GM18858 (cell line): ENCODE results near the gene AP5Z1.

Source experiments
- ATAC-seq: cut with Tn5 transposase; IDR thresholded peaks from one replicate; pipeline ENCODE4 v1.9.1; 2021; ENCODE audit not compliant: unreplicated experiment

The AP5Z1 gene

DNA sequence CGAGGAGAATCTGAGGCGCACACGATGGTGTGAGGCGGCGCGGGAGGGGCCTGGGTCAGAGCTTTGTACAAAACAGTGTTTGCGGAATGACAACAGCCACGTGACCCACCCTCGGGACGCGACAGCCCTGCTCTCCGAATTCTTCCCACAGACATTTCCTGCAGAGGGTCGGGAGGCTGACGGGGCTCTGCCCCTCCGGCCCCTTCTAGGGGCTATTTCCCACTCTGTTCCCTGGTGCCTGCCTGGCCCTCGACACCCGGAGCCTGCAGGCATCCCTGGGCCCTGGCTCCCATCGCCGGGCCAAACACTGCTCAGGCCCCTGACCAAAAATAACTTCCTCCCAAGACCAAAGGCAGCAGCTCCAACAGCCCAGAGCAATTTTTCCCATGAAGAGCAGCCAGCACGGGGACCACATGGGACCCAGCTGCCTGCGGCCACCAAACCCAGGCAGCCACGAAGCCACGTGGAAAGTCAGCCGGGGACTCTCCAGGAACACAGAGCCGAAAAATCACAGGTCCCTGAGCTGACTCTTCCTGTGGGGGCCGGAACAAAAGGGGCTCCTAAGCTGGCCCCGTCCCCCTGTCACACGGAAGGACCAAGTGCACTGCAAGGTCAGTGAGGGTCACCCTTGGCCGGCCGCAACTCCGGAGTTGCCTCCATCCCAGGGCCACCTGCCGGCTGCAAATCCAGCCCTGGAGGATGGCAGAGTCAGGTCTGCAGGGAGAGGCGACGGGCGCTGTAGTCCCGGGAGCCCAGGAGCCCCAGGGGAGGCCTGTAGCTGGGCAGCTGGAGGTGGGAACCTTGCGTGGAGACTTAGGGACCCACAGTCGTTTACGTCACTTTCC, 44.4 kb downstream of the AP5Z1 start:
- ATAC-seq: no peak

DNA sequence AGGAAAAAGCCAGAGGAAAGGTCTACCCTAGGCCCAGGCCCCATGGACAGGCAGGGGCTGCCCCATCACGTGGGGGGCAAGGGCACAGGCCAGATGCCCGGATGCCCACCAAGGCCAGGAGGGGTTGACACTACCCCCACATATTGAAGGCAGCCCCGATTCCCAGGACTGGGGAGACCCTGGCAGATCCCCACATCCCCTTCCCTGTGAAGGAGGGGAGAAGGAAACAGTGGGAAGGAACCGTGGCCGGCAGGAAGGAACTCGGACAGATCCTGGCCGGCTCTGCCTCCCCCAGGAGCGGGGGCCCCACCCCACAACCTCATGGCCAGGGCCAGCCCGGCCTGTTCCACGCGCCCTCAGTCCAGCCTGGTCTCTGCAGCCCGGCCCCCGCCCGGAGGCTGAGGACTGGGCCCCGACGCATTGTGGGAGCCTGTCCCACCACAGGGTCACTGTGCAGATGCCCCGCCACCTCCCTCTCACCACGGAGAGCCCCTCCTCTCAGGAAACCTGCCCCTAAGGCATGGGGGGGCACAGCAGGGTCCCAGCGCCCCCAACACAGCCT, 45.1 kb downstream of the AP5Z1 start:
- no peak for ATAC-seq

DNA sequence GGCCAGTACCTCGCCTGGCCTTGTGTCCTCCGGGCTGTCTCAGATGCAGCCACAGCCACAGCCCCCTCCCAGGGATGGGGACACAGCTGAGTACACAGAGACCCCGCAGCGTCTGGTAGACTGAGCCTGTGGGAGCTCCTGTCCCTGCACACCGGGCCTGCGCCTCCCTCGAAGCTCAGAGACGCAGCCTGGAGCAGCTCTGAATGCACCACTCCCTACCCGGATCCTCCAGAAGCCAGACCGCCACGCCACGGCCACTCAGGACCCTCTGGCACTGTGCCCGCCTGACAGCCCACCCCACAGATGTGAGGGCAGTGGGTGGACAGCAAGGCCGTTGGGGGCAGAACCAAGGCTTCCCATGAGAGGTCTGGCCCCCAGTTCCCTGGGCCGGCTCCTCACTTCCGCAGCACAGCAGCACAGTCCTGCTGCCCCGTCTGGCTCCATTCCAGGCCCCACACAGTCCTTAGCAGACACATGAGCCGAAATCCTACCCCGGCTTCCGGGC, 45.6 kb downstream of the AP5Z1 start:
- no peak for ATAC-seq

DNA sequence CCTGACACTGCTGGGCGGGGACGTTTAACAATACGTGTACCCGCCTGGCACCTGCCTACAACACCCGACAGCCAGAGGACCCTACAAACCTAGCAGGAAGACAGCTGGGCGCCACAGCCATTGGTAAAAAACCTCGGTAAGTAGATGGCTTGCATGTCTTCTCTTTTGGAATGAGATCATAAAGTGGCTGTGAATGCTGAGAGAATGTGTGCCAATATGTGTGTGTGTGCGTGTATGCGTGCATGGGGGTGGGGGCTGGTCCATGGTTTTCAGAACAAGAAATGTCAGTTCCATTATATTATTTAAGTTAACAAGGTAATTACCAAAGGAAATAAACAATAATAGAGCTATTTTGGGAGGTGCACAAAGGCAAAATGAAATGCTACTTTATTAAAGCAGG, 47.3 kb downstream of the AP5Z1 start:
- no peak for ATAC-seq

DNA sequence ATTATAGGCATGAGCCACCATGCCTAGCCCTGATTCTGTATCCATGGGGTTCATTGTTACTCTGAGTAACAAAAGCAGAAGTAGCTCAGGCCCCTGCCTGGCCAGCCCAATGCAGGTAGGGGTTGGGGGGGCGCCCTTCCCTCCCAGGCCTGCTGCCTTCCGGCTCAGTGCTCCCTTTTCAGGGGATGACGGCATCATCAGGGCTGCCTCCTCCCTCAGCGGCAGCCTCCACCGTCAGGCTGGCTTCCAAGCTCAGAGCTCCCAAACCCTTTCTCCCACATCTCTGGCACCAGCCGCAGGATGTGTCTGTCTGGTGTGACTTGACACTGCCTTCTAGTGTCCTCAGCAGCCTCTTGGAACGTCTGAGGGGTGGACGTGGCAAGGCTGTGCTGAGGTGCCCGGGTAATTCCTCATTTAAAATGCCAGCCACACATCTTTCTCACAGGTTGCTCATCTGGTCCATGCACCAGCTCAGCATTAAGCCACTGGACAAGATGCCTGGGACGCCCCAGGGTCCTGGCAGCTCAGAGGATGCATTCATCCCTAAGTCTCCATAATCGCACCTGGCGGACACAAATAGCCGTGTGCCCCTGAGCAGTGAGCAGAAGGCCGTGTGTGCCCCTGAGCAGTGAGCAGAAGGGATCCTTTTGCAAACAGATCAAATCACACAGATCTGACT, 48.2 kb downstream of the AP5Z1 start:
- ATAC-seq: no peak

DNA sequence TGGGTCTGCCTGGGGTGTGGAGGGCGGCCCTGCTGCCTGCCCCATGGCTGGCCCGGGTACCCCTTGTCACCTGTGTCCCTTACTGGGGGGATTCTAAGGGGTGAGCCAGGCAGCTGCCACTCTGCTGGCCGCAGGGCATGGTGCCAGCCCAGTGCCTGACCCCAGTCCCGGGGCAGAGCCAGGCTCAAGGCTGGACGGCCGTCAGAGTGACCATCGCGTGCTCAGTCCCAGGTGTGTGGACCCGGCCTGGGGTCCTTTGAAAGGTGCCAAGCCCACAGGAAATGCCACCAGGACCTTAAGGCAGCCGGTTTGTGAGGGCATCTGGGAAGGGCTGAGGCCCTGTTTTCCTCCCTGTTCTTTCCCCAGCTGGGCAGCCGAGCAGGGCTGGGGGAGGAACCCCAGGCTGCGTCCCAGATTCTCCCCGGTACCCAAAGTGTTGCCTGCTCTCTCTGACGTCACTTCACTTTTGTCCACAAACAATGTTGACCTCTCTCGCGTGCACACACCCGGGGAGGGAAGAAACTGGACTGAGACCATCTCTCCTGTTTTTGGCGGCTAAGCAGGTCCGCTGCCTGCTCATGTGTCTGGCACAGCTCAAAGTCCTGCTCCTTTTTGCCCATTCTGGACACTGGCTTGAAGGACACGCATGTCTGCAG, 48.8 kb downstream of the AP5Z1 start:
- no peak for ATAC-seq

DNA sequence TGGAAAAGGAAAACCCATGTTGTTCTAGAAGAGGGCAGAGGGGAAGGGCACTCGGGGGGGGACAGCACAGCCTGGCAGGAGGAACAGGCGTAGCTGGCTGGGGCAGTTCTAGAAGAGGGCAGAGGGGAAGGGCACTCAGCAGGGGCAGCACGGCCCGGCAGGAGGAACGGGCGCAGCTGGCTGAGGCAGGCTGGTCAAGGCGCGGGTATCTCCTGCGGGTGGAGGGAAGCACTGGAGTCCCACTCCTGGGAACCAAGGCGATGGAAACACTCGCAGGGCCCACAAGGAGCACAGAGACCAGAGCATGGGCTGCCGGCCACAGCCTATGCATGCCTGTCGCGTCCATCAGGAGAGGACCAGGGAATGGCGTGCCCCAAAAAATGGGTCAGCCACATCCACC, 49.7 kb downstream of the AP5Z1 start:
- no peak for ATAC-seq

DNA sequence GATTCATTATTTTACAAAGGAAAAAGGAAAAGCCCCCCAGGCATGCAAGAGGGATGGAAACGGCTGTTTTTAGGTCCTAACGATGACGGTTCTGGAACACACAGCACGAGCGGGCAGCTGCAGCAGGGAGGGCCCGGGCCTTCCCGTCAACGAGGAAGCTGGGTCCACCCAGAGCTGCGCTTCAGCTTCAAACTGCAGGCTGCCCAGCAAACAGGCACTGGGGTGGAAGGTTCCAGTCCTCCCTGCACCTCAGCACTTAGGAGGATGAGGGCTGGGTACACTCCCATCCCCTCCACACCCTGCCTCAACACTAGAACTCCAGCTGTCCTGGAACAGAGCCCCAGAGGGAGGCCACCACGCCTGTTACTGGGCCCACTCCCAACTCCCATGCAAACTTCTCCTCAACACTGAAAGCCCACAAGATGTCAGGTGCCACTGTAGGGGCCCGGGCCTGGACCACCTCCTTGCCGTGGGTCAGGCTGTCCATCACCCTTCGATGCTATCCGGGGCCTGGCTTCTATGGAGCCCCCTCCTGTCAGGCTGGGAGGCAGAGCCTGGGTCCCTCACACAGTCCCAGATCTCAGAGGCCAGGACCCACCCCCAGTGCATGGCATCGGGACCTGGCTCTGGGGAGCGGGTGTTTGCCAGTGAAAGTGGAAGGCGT, 53.4 kb downstream of the AP5Z1 start:
- no peak for ATAC-seq

DNA sequence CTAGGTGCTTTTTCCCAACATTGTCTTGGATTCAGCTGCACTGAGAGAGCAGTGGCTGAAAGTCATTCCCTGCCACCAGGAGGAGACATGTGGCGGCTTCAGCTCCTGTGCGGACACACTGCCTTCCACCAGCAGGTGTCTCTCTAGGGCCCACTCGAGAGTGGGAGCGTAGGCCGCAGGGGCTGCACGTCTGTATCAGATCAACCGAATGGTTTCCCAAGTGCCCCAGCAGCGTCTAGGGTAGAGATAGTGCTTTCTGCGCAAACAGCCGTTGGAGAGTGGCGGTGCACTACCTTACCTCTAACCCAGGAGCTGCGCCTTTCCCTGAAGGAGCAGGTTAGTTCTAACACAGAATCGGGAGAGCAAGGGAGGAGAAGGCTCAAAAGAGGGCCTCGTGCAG, 54.8 kb downstream of the AP5Z1 start:
- no peak for ATAC-seq

DNA sequence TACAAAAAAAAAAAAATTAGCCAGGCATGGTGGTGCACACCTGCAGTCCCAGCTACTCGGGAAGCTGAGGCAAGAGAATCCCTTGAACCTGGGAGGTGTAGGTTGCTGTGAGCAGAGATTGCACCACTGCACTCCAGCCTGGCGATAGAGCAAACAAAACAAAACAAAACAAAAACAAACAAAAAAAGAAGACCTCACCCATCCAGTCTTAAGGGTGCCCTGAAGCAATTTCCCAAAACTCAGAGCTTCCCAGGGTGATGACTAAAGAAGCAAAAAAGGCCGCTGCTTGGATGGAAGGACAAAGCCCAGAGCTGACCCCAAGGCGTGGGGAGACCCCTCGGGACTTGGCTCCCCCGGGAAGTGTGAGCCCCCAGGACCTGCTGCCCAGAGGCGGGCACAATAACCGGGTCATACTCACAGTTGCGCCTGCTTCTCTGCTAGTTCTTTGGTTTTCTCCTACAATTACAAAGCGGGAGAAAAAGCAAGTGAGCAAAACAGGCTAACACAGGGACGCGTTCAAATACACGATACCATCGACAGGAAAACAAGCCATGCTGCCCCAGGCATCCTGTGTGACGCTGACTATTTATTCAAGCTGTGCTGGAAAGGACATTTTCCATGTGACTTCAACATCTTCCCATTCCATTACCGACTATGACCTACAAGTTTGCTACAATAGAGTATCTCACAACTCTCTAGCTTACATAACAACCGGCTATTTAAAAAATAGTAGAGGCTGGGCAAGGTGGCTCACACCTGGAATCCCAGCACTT, 56.5 kb downstream of the AP5Z1 start:
- ATAC-seq: no peak

DNA sequence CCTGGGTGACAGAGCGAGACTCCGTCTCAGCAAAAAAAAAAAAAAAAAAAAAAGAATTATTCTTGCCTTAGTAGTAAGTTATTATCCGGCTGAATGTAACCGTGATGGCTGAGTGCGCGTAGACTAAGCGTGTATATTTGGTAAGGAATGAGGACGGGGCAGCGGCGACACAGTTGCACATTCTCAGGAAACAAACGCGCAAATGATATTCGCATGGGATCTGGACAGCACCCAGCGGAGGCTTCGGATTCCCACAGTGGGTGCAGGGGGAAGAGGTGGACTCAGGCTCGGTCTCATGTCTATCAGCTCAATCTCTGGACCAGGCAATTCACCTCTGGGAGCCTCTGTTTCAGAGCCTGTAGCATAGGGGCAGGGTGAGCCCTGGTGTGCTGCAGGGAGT, 57.3 kb downstream of the AP5Z1 start:
- no peak for ATAC-seq

DNA sequence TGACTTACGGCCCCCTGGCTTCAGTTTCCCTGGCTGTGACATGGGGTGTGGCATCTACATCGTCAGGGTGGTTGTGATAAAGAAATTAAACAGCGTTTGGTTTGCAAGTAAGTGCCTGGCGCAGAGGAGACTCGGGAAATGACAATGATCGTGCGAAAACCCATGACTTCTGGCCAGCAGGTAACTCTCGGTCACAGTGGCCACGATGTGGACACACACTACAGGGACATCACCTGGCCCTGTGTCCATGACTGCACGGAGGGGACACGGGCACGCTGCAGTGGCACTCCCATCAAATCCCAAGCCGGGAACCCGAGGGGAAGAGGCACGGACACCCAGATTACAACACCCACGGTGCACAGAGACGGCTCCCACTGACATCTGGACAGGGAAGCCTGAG, 57.8 kb downstream of the AP5Z1 start:
- no peak for ATAC-seq

DNA sequence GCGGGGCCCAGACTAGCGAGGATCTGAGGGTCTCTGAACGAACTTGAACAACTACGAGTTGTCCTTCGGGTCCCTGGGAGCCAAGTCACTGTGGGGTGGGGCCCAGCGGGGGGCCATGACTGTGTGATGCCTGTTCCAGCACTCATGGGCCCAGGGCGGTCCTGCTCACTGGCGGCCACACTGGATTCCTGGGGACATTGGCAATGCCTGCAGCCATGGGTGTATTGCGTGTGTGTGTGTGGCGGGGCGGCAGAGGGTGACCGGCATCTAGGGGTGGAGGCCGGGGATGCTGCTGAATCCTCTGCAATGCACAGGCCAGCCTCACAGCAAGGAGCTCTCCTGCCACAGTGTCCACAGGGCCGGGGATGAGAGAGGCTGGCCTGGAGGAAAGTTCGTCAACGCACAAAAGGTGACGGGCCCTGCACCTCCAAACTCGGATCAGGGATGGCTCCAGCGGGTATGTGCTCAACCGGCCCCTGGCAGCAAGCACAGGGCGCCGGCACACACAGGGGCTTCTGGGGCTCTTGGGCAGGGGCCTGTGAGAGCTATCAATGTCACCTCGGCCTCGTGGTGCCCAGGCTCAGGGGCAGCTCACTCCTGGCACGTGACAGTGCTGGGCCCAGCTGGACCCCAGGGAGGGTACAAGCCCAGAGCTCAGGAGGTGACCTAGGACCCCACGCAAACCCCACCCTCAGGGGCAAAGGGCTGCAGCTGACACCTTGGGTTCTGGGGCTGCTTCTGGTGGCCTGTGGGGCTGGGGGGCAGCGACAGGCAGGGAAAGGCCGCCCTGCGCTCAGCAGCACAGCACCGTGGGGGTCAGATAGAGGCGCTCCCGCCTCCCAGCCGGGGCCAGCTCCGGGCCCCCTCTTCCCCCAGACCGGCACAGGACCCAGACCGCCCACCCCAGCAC, 58.5 kb downstream of the AP5Z1 start:
- no peak for ATAC-seq

DNA sequence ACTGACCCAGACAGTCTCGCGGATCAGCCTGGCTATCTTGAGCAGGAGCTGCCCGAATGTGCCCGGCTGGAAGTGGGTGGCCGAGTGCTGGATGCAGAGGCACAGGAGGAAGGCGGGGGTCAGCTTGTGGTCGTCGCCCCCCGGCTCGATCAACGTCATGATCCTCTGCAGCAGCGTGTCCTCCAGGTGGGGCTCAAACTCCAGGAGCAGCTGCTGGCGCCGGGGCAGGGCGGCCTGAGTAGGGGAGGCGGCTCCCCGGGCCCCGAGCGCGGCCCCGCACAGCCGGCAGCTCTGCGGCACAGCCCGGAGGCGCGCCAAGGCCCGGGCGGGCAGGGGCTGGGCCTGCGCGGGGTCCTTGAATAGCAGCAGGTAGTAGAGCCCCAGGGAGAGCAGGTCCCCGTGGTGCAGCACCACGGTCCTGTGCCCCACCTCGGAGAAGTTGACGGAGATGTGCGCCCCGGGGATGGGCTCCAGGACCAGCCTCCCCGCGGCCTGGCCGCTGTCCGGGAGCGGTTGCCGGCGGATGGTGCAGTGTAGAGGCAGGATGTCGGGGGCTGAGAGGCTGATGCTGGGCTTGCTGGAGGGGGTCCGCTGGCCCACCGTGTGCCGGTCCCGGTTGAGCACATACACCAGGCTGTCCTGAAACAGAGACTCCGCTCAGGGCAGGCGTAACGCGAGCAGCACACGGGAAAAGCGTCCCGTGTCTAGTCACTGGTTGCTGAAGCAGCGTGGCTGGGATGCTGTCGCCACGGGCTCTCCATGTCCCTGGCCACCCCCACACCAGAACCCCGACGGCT, 59.4 kb downstream of the AP5Z1 start:
- no peak for ATAC-seq

DNA sequence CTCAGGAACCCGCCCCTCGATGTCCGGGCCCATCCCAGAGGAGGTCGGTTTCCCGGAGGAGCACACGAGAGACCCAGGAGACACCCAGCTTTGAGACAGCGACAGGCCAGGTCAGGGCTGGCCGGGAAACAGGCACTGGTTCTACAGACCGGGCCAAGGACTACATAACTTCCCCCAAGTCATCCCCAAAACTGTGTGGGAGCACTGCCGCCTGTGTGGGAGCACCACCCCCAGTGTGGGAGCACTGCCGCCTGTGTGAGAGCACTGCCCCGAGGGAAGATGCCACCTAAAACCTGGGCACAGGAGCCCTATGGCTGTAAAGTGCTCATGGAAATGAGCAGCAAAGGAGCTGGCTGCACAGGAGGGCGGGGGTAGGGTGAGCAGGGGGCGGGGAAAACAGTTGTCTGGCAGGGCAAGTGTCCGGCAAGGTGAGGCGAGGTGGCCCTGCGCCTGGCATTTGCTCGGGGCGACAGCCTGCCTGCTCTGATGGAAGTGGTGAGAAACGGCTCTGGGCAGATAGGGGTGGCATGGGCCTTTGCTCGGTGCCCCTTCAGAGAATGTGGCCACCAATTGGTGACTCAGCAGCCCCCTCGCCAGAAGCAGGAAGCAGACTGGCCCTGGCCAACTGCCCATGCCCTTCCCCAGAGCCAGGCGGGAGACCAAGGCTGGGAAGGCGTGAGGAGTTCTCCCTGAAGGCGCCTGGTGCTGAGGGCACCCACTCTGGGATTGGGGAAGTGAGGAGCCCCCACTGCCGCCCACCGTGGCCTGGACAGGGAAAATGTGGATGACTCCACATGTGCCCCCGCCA, 60.2 kb downstream of the AP5Z1 start:
- ATAC-seq: no peak

DNA sequence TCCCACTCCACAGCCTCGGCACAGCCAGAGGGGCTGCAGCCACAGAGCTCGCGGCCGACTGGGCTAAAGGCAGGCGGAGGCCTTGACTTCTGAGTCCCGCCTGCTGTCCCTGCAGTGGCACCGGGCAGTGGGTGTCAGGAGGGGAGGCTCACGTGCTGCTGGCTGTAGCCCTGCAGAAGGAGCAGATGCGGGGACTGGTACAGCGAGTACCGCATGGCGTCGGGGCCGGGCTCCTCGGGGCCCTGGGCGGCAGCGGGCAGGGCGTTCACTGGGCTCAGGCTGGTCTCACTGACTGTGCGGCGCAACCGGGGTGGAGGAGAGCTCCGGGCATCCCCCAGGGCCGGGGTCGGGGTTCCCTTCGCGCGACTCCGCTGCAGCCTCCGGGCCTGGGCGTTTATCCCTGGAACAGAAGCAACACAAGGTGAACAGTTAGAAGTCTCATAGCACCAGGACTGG, 60.8 kb downstream of the AP5Z1 start:
- no peak for ATAC-seq

DNA sequence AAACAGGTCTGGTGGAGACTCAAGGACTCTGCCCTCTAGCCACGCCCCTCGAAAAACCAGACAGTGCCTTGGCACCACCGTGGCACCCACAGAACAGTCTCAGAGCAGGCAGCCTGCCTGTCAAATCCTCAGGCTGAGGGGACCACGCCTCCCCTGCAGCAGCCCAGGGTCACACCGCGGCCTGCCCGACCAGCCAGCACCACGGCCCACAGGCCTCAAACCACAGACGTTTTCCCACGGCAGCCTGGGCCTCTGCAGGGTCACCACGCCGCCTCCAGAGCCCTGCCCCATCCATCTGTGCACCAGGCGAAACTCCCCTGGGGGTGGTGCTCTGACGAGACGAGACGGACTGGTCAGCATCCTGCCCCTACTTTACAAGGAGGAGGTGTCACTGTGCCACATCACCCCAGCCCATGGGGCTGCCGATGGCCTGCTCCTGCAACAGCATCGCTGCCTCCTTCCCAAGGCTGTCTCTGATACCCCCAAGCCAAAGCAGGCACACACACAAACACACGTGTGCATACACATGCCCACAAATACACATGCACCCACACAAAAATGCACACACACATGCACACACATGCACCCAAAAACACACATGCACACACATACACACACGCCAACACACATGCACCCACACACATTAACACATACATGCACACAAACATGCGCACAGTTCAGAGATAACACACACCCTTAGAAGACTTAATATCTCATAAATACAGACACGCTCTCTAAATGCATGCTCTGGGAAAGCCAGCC, 61.8 kb downstream of the AP5Z1 start:
- ATAC-seq: no peak
